ENCODE data around the gene UBAP2.

GRCh38 chr9:34069831-34070230 is 21.1 kb upstream of the UBAP2 start:
- TF ChIP-seq CTCF (conservative IDR thresholded peaks at IDR 0.05) (no peak), ZFX (IDR thresholded peaks at IDR 0.05) (no peak)
